ENCODE measurements around the gene NCOR2. TPM values are rescaled to one million over a fixed set of nuclear protein-coding genes. Genes with fewer than 3 reads are reported as not detected.

NCOR2 gene
- total and polyA plus RNA-seq, 10 of the 15 experiments (the other 5 are each of a cell fraction or from before 2014, with no cell fraction given) = 0.43 to 179 (median 14.9) TPM

- TF ChIP-seq, protein P1, sequence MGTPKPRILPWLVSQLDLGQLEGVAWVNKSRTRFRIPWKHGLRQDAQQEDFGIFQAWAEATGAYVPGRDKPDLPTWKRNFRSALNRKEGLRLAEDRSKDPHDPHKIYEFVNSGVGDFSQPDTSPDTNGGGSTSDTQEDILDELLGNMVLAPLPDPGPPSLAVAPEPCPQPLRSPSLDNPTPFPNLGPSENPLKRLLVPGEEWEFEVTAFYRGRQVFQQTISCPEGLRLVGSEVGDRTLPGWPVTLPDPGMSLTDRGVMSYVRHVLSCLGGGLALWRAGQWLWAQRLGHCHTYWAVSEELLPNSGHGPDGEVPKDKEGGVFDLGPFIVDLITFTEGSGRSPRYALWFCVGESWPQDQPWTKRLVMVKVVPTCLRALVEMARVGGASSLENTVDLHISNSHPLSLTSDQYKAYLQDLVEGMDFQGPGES (IDR thresholded peaks at IDR 0.05) = no peak
- TF ChIP-seq SUZ12 (IDR thresholded peaks at IDR 0.05; ENCODE audit: unreplicated experiment) (no peak), BCL3 (IDR thresholded peaks at IDR 0.05; ENCODE audit: borderline replicate concordance, insufficient read depth, low read depth, low read length, poor library complexity, severe bottlenecking) (no peak)
Observed at GRCh38 chr12:124537525-124538193, 29.8 kb downstream of the NCOR2 start (continued).

- H3K79me2 ChIP-seq (ENCODE audit: control insufficient read depth, insufficient read depth, low read length) = peaks cover 58% of the 10 kb centered on the region
- 94% methylated on average over 9 of the region's 9 CpGs for WGBS (ENCODE audit: insufficient coverage, insufficient replicate concordance, low lambda C conversion rate, missing lambda C conversion rate)
- CTCF ChIA-PET = interaction anchor here (0.6 kb wide), 1 partner anchor 204 kb away, joined by 3 read pairs; no protein-coding TSS in a partner anchor
Observed at GRCh38 chr12:124536641-124537040, 30.8 kb downstream of the NCOR2 start.

More at GRCh38 chr12:124536641-124537040, 30.8 kb downstream of the NCOR2 start:
- DNase-seq (ENCODE audit: low read depth, low spot score) = no peak
- no peaks in the 10 kb centered on the region for H3K27me3 ChIP-seq (replicated peaks in 1 of 2; ENCODE audit: control insufficient read depth in 2 of 2, insufficient read depth in 2 of 2, low read length in 1 of 2)
- no peak for TF ChIP-seq SIN3A (IDR thresholded peaks at IDR 0.05; ENCODE audit: low read depth, low read length)
- H3K9me3 ChIP-seq (replicated peaks; ENCODE audit: control insufficient read depth, insufficient read depth, low read length) = no peaks in the 10 kb centered on the region
- peaks cover 9% of the 10 kb centered on the region for H4K20me1 ChIP-seq (ENCODE audit: control insufficient read depth, insufficient read depth)
- in situ Hi-C loops (cut with MboI) (no loop called here), intact Hi-C loops (cut with micrococcal nuclease; ENCODE audit: unreplicated experiment) (no loop called here)
- no peak overlapping the region for H2AFZ ChIP-seq (ENCODE audit: control insufficient read depth, low read depth, low read length)
- H3K4me2 ChIP-seq (ENCODE audit: control insufficient read depth, insufficient read depth) = no peak overlapping the region
- no peak overlapping the region for H3K9ac ChIP-seq (ENCODE audit: control insufficient read depth, insufficient read depth, low read length)
- ChIA-PET POLR2A (interaction anchor here (0.5 kb wide), 1 partner anchor 315 kb away, joined by 5 read pairs; no protein-coding TSS in a partner anchor), SMC1A (ENCODE audit: uncharacterized antibody, unreplicated experiment) (interaction anchor here (1.9 kb wide), 1 partner anchor 9 kb away, joined by 5 read pairs; no protein-coding TSS in a partner anchor), RAD21 (ENCODE audit: unreplicated experiment) (interaction anchor here (0.6 to 1.4 kb wide), 2 partner anchors 30 to 43 kb away, joined by 3 to 6 read pairs; partner anchors contain the start of gene NCOR2)
- H3K27ac ChIP-seq (ENCODE audit: control insufficient read depth, insufficient read depth) = no peak overlapping the region
- H3K4me1 ChIP-seq (ENCODE audit: control insufficient read depth, insufficient read depth, low read length) = peaks cover 10% of the 10 kb centered on the region
- no TSS peak for BruUV-seq (replicated peaks)
- H3K4me3 ChIP-seq = no peak overlapping the region
- no peak for FAIRE-seq
- no peak for ATAC-seq
- H3K36me3 ChIP-seq (ENCODE audit: control insufficient read depth in 2 of 2, insufficient read depth in 2 of 2, low read length in 1 of 2) = peaks cover 4 to 14% of the 10 kb centered on the region in 2 experiments; a peak in 3 of 4 replicates
